NCI-H345 treated with DMSO at 0.1 percent for 48 hours (cell line): ENCODE measurements around the gene FGFRL1.

ENCODE experiments used
- DNase-seq: peaks from one replicate; lab custom pipeline; 2025; ENCODE audit not compliant: unreplicated experiment; lab: John Stamatoyannopoulos, UW

The FGFRL1 gene

GRCh38 chr4:1004071-1004418 lies 7.4 kb upstream of the FGFRL1 start:
- no peak for DNase-seq

DNA sequence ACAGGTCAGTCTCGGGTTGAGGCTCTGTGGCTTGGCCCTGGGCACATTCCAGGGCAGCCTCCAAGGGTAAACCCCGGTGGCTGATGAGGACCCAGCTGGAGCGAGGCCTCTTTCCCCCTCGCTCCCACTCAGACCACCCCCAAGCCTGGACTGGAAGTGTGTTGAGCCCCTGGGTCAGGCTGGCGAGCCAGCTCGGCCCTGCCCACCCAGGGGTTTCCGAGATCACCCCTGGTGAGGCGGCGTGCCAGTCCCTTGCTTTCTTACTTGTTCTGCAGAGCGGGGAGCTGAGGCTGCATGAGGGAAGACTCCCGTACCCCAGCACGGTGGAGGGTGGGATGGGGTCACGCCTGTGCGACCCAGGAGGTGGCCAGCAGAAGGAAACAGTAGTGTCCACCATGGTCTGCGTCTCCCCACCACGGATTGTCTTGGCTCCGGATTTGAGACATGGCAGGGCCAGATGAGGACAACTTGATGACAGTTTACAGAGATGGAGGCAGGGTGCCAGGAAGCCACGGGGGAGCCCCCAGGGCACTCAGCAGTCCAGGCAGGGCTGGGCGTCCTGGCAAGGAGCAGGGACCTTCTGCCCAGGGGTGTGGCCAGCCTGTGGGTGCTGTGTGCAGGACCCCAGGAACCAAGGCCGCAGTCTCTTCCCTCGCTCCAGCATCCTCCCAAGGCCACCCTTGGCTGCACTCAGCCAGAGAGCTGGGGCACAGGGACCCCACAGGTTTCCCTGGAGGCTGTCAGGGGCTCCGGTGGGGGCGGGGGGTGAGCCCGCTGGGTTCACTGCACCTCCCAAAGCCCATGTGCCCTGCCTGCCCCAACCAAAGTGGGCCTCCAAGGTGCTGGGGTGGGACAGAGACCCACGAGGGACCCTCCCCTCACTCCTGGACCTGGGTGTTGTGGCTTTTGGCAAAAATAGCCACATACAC lies 6.6 kb upstream of the FGFRL1 start:
- DNase-seq, result no peak

DNA sequence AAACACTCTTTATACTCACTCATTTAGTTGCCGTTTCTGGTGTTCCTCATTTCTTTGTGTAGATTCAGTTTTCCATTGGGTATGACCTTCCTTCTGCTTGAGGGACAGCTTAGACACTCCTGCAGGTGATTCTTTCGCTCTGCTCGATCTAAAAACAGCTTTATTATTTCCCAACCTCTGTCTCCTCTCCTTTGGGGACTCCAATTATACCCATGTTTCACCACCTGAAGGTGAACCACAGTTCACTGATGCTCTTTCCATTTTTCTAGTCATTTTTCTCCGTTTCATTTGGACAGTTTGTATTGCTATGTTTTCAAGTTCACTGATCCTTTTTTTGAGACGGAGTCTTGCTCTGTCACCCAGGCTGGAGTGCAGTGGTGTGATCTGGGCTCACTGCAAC lies 4.6 kb upstream of the FGFRL1 start:
- DNase-seq, result no peak

- no peak for DNase-seq
Measured at GRCh38 chr4:1008840-1009541, 2.4 kb upstream of the FGFRL1 start.

- DNase-seq, result no peak
Measured at GRCh38 chr4:1009542-1010394, 1.7 kb upstream of the FGFRL1 start.

DNA sequence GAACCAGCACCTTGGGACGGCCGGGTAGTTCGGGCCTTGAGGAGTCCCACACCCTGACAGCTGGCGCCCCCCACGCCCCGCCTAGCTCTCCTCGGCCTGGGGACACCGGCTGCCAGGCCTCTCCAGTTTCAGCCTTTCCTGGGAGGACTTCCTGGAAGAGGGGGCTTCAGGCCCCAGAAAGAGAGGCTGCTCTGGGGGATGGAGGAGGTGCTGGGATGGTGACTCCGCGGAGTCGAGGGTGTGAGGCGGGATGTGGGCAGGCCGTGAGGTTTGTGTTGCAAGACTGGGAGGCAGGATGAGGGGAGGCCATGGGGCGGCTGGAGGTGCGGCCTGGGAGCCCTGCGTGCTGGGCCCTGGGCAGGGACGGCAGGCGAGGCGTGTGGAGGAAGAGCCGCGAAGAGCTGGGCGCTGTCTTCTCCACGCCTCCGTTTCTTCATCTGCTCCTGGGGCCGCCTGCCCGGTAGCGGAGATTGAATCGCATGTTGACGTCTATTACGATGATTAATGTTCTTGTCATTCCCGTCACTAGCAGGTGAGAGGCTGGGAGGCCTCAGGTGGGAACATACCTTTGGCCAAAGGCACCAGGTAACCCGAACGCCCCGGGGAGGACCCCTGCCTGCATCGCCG lies 918 bp upstream of the FGFRL1 start:
- DNase-seq, result no peak

DNA sequence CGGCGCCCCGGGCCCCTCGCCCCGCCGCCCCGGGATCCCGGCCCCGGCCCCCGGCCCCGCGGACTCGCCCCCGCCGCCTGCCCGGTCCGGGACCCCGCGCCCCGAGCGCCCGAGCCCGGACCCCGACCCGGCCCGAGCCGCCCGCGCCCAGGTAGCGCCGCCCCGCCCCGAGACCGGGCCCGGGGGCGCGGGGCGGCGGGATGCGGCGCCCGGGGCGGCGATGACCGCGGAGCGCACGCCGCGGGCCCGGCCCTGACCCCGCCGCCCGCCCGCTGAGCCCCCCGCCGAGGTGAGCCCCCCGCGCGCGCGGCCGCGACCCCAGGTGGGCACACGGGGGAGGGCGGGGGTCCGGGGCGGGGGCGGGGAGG lies 224 bp downstream of the FGFRL1 start:
- no peak for DNase-seq

DNA sequence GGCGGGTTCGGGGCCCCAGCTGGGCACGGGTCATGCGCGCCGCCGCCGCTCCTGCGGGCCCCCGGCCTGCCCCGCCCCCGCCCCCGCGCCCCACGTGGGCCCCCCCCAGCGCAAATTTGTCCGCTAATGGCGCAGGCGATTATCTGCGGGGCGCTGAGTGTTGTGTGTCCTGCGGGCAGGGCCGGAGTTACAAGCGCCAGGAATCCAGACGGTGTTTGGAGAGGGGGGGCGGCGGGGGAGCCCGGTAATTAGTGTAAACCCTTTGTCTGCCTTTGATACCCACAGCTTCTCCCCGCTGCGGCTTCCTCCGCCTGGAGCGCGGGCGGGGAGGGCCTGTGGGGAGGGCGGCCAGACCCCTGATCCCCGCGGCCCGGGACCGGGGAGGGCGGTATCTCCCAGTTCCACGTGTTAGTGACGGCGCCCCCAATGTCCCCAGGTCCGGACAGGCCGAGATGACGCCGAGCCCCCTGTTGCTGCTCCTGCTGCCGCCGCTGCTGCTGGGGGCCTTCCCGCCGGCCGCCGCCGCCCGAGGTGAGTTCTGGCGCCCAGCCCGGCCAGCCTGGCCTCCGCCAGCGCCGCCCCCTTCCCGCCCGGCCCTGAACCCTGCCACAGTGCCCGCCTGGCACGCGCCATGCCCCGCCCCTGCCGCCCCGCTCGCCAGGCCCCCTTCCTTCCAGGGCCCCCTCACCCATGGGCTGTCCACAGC lies 761 bp downstream of the FGFRL1 start:
- no peak for DNase-seq

DNA sequence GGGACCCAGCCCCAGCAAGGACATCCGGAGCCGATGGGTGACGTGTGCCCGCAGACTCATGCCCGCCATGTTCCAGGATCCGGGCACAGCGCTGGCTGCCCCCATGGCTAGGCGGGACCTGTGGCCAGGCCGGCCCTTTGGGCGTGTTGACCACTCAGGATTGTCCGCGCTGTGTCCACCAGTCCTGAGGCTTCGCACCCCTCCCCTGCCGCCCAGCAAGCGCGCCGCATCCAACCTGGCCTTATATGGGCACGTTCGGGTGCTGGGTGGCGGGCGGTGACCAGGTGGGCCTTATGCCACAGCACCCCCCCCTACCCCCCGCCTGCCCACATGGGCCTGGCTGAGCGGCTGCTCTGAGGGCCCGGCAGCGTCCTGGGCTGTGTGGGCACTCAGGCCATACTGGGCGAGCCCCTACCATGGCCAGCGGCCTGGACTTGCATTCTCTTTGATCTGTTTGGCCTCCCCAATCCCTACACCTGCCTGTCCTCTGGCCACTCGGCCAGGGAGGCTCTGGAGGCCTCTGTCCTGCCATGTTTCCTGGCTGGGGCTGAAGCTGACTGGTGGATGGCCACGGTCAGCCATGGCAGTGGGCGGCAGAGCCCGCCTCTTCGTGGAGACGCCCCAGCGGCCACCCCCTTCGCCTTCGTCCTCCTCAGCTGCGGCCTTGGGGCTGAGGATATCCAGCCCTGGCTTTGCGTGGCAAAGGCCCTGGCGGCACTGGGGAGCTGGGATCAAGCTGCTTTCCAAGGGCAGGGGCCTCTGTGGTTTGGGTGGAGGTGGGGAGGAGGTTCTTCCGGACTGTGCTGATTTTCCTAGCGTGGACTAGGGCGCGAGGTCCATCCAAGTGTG lies 2.0 kb downstream of the FGFRL1 start:
- no peak for DNase-seq

DNA sequence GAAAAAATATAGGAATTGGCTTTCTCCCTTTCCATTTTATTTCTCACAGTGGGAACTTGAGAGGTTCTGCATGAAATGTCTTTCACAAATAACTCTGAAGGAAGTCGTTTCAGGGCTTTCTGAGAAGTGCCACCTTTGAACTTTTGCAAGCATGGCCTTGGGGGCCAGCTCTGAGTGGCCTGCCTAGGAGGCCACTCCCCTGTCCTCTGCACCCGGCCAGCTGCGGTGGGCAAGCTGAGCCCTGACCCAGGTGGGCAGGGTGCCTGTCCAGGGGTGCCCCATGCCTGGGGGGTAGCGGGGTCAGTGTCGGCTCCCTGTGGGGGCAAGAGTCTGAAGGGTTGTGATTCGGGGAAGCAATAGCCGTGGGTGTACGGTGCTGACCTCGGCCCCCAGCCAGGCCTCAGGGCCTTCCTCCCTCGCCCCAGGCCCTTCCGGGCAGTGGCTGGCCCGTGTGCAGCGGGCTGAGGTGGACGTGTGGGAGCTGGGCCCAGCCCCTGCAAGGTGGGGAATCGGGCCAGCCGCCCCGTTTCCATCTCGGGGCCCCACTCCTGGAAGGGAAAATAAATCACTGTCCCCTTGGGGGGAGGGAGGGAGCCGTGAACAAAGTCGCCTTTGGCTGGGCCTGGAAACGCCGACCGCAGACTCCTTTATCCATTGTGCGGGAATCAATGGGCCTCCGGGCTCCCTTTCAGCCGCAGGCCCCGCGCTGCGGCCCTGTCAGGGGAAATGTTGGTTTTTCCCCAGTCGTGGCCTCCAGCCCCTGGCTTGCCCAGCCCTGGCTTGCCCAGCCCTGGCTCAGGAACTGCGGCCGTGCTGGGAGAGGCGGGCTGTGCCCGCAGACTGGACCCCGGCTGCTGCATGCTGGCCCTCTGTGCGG lies 3.1 kb downstream of the FGFRL1 start:
- no peak for DNase-seq

DNA sequence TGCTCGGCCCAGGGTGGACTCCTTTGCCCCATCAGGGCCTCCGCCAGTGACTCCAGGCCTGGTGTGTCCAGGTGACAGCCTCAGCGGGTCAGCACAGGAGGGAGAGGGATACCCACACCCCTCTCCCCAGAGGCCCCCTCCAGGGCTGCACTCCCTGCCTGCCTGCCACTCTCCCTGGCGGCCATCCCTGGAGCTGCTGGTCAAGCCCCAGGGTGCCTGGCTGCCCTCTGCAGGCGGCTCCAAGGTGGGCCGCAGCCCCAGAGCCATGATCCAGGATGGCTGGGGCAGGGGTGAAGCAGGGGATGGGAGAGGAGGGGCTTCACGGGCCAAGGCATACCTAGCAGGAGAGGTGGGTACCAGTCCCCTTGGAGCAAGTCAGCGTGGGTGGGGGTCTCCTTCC lies 3.8 kb downstream of the FGFRL1 start:
- DNase-seq, result no peak

DNA sequence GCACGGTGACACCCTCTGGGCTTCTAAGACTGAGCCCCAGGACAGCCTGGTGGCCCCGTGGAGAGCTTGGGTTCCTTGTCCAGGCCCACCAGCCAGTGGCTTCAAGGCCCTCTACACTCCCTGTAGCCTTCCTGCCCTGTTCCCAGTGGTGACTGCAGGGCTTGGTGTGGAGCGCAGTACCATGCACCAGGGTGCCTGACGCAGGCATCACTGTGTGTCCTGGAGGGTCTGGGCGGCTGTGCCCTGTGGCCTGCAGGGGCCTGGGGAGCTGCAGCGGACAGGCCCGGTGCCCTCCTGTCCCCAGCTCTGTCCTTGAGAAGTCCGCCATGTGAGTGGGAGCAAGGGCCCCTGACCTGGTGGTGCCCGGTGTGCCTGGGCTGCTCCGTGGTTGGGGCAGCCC lies 4.3 kb downstream of the FGFRL1 start:
- DNase-seq, result no peak

DNA sequence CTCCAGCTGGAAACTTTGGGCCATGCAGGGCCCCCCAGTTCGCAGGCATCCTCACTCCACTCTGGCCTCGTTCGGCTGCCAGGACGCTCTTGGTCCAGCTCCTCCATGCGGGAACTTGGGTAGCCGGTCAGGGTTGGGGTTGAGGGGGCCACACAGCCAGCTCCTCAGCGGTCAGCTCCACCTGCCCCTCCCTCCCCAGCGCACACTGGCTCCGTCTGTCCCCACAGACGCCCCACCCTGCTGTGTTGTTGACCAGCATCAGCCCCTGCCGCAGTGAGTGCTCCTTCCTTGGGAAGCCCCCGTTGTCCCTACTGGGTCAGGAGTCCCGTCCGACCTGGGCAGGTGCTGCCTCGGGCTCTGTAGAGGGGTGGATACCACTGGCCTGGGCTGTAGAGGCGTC lies 5.8 kb downstream of the FGFRL1 start:
- DNase-seq, result no peak

- no peak for DNase-seq
Measured at GRCh38 chr4:1017706-1018105, 6.3 kb downstream of the FGFRL1 start.

DNA sequence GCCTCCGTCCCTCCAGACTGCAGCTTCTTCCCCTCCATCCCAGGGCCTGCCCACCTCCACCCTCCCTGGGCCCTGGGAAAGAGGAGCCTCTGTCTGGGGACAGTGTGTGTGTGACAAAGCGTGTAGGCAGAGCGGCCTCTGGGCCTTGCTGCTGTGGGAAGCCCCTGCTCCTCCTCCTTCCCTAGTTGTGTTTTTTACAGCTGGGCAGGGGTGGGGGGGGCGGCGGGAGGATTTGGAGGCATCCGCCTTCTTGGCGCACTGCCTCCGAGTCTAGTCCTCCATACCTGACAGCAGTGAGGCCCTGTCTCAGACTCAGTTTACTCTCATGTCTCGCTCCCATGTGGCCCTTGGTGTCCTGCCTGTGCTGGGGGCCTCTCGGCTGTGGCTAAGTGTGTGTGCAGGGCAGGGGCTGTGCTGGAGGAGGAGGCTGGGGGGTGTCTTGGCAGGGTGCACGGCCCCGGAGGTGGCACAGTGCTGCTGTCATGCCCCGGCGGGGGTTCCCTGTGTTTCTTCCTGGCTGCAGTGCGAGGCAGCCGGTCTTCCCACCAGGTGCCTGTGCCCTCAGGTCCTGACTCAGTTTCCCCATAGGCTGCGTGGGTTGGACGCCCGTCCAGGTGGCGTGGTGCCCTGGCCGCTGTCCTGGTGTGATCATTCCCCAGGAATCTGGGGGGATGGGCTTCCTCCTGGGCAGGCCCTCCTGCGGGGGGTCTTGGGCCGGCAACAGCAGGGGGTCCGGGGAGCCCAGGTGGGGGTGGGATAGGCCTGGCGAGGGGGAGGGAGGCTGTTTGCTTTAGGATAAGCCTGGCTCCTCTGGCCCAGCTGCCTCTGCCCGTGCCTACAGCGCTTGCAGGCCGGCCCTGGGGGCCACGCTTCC lies 7.0 kb downstream of the FGFRL1 start:
- DNase-seq, result no peak

DNA sequence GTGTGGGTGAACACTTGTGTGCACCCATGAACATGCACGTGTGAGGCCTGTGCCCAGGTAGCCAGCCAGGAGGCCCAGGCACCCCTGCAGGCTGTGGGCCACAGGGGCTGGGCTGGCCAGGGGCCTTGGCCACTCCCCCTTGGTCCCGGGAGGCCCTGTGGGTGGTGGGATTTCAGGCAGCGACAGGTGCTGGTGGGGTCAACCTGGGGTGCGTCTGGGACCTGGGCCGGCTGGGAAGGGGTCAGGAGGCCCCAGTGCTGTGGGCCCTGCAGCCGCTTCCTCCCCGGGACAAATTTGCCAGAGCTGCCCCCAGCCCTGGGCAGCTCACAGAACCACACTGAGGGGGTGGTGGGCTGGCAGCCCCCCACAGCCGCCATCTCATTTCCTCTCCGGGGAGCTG lies 7.9 kb downstream of the FGFRL1 start:
- DNase-seq, result no peak

- DNase-seq, result no peak
Measured at GRCh38 chr4:1019729-1020470, 8.5 kb downstream of the FGFRL1 start.
